HUES6 (cell line): Measurements from ENCODE around the gene SMARCA1.

ENCODE experiments used
- H3K27ac ChIP-seq: 2 replicates; pipeline ENCODE4 v1.7.0; 2013; ENCODE audit warnings: low read depth, mild to moderate bottlenecking, low read length, inconsistent platforms
- H3K27me3 ChIP-seq: 2 replicates; pipeline ENCODE4 v1.6.1; 2013; ENCODE audit warnings: low read length; ENCODE audit not compliant: control insufficient read depth, insufficient read depth
- H3K36me3 ChIP-seq: 2 replicates; pipeline ENCODE4 v1.6.1; 2013; ENCODE audit warnings: low read length; ENCODE audit not compliant: control insufficient read depth, insufficient read depth
- H3K4me1 ChIP-seq: 2 replicates; pipeline ENCODE4 v1.6.1; 2013; ENCODE audit warnings: low read length; ENCODE audit not compliant: control insufficient read depth, insufficient read depth
- H3K4me3 ChIP-seq: 2 replicates; pipeline ENCODE4 v1.5.1; 2013; ENCODE audit warnings: low read depth, low read length
- H3K9ac ChIP-seq: one replicate; pipeline ENCODE4 v1.6.1; 2013; ENCODE audit warnings: mild to moderate bottlenecking, low read length
- H3K9me3 ChIP-seq: 2 replicates; pipeline ENCODE4 v1.6.1; 2013; ENCODE audit warnings: low read depth, low read length; ENCODE audit not compliant: control insufficient read depth, insufficient read depth

Gene SMARCA1

DNA sequence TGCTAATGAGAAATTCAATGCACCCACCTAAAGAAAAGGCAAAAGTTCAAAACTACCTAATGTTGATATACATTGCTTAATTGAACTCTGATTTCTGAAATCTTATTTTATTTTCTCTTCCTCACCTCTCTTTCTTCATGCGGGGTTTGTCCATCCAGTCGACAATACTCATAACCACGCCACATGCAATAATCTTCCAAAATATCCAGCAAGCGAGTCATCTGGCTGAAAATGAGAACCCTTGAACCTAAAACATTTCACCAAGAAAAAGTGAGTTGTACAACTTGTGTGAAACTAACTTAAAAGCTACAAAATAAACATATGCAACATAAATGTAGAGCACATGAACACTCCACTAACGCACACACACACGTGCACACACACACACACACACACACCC is 26.7 kb downstream of the SMARCA1 start:
- Histone ChIP-seq H3K4me1 (no peaks in the 10 kb centered on the region), H3K27me3 (no peaks in the 10 kb centered on the region), H3K9ac (no peak overlapping the region), H3K4me3 (no peak overlapping the region), H3K27ac (no peak overlapping the region), H3K9me3 (no peaks in the 10 kb centered on the region), H3K36me3 (peaks cover 95% of the 10 kb centered on the region)

- Histone ChIP-seq H3K27me3 (no peaks in the 10 kb centered on the region), H3K4me1 (no peaks in the 10 kb centered on the region), H3K9ac (no peak overlapping the region), H3K36me3 (peaks cover 98% of the 10 kb centered on the region), H3K4me3 (no peak overlapping the region), H3K9me3 (no peaks in the 10 kb centered on the region), H3K27ac (no peak overlapping the region)
These were observed 27.4 kb downstream of the SMARCA1 start for GRCh38 chrX:129495900-129496299.

GRCh38 chrX:129494887-129495286 is 28.4 kb downstream of the SMARCA1 start:
- Histone ChIP-seq H3K36me3 (peaks cover 100% of the 10 kb centered on the region), H3K4me3 (no peak overlapping the region), H3K4me1 (no peaks in the 10 kb centered on the region), H3K9ac (no peak overlapping the region), H3K27me3 (no peaks in the 10 kb centered on the region), H3K9me3 (no peaks in the 10 kb centered on the region), H3K27ac (no peak overlapping the region)

- Histone ChIP-seq H3K9me3 (no peaks in the 10 kb centered on the region), H3K27me3 (no peaks in the 10 kb centered on the region; the same call in 1 of the 2 replicates), H3K27ac (no peak overlapping the region; the same call in 1 of the 2 replicates), H3K4me3 (no peak overlapping the region), H3K36me3 (peaks cover 100% of the 10 kb centered on the region), H3K9ac (no peak overlapping the region), H3K4me1 (no peaks in the 10 kb centered on the region)
These were observed 29.6 kb downstream of the SMARCA1 start for GRCh38 chrX:129493643-129494042.

DNA sequence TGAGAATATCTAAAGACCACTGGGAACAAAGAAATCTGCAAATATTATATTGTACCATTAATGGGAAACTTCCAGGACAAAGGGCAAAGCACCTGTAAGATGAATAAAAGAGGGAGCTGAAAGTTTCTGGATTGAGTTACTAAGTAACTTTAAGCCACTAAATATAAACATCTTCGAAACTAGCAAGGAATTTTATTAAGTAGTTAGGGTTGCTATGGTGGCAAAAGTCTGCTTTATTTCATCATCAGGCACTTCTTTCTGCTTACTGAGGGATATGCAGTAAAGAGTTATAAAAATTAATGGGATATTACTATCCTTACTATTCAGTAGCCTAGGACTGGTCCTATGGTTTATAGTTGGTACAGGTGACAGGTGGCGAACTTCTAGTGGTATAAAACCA is 33.0 kb downstream of the SMARCA1 start:
- Histone ChIP-seq H3K4me1 (no peaks in the 10 kb centered on the region), H3K27ac (no peak overlapping the region), H3K27me3 (no peaks in the 10 kb centered on the region; the same call in 1 of the 2 replicates), H3K9me3 (no peaks in the 10 kb centered on the region), H3K4me3 (no peak overlapping the region), H3K36me3 (peaks cover 100% of the 10 kb centered on the region), H3K9ac (no peak overlapping the region)

DNA sequence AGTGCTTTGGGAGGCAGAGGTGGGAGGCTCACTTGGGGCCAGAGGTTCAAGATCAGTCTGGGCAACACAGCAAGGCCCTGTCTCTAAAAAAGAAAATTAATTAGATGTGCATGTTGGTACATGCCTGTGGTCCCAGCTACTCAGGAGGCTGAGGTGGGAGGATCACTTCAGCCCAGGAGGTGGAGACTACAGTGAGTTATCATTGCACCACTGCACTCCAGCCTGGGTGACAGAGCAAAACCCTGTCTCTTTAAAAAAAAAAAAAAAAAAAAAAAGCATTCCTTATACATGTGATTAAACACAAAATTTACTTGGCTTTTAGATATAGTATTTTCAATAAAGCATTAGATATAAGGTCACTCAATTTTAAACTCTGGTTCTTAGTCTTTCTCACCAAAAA is 34.9 kb downstream of the SMARCA1 start:
- H3K36me3 ChIP-seq, result peaks cover 98% of the 10 kb centered on the region

DNA sequence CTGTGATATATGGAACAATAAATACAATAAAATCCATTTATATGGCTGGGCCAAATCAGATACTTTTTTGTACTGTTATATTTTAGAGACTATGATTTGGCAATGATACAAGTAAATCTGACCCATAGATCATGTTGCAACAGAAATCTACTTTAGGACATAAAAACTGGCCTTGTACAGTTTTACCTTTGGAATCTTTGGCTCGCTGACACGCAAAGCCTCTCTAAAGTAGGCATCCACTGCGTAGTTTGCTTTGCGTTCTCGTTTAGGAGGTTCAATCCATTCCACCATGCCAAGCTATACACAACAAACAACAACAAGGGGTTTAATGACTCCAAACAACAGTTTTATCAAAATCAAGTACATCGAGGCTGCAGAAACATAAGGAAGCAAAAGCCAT is 42.4 kb downstream of the SMARCA1 start:
- Histone ChIP-seq H3K9me3 (no peaks in the 10 kb centered on the region), H3K4me1 (no peaks in the 10 kb centered on the region), H3K36me3 (peaks cover 79% of the 10 kb centered on the region), H3K4me3 (no peak overlapping the region), H3K27ac (no peak overlapping the region), H3K27me3 (no peaks in the 10 kb centered on the region; the same call in 1 of the 2 replicates), H3K9ac (no peak overlapping the region)

More for the DNA sequence above, 34.9 kb downstream of the SMARCA1 start:
- Histone ChIP-seq H3K27ac (no peak overlapping the region), H3K4me1 (no peaks in the 10 kb centered on the region), H3K4me3 (no peak overlapping the region), H3K27me3 (no peaks in the 10 kb centered on the region; the same call in 1 of the 2 replicates), H3K9ac (no peak overlapping the region), H3K9me3 (no peaks in the 10 kb centered on the region)

DNA sequence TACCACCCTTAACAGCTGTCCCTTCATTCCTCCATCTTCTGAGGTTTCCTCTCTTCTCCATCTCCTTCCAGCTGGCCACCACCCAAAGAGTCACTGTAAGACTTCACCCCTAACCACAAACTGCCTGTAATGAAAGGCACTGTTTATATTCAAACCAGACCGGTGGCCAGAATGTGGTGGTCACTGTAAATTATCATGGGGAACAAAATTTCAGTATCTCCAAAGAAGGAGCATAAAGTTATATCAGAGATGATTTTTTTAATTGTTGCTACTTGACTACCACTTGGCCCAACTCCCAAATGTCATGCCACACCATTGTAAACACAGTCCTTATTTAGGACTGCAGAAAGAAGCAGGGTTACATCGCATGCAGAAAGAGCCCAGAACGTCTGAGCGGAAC is 44.8 kb downstream of the SMARCA1 start:
- no peaks in the 10 kb centered on the region for H3K4me1 ChIP-seq
- H3K27ac ChIP-seq, result no peak overlapping the region
- no peak overlapping the region for H3K9ac ChIP-seq
- H3K9me3 ChIP-seq, result no peaks in the 10 kb centered on the region
- peaks cover 73% of the 10 kb centered on the region for H3K36me3 ChIP-seq
- no peaks in the 10 kb centered on the region; the same call in 1 of the 2 replicates for H3K27me3 ChIP-seq
- H3K4me3 ChIP-seq, result no peak overlapping the region

DNA sequence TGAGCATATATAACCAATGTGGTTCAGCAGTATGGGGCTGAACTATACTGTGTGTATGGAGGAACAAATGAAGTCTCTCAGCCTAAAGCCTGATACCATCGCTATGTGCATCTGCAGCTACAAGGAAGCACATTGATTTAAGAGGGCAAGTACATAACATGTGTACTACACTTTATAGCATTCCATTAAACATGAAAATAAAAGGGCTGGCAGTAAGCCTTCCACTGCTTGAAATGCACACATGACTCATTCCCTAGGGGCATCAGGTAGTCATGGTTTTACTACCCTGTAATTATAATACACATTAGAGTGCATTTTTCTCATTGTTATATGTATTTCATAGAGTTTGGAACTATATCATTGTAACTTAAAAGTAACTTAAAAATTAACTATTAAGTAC is 51.2 kb downstream of the SMARCA1 start:
- Histone ChIP-seq H3K9me3 (no peaks in the 10 kb centered on the region), H3K27me3 (no peaks in the 10 kb centered on the region; the same call in 1 of the 2 replicates), H3K4me1 (no peaks in the 10 kb centered on the region), H3K9ac (no peak overlapping the region), H3K36me3 (peaks cover 83% of the 10 kb centered on the region), H3K4me3 (no peak overlapping the region), H3K27ac (no peak overlapping the region)

DNA sequence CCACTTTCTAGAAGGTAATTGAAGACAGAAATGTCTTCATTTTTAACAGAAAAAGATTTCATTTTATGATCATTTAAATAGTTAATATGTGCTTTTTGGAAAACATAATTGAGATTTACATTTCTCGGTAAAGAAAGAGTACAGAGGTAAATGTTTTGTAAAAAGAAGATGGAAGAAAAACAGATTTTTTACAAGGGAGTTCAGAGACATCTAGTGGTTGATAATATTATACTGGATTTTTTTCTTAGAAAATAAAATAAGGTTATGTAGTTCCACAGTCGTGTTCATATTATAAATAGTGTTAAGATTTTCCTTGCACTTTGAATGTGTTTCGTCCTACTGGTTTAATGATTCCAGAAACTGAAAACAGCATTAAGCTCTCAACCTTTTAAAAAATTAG is 60.6 kb downstream of the SMARCA1 start:
- peaks cover 88% of the 10 kb centered on the region for H3K36me3 ChIP-seq
- H3K4me1 ChIP-seq, result no peaks in the 10 kb centered on the region
- no peaks in the 10 kb centered on the region; the same call in 1 of the 2 replicates for H3K27me3 ChIP-seq
- no peak overlapping the region for H3K9ac ChIP-seq
- no peaks in the 10 kb centered on the region for H3K9me3 ChIP-seq
- H3K27ac ChIP-seq, result no peak overlapping the region
- H3K4me3 ChIP-seq, result no peak overlapping the region

DNA sequence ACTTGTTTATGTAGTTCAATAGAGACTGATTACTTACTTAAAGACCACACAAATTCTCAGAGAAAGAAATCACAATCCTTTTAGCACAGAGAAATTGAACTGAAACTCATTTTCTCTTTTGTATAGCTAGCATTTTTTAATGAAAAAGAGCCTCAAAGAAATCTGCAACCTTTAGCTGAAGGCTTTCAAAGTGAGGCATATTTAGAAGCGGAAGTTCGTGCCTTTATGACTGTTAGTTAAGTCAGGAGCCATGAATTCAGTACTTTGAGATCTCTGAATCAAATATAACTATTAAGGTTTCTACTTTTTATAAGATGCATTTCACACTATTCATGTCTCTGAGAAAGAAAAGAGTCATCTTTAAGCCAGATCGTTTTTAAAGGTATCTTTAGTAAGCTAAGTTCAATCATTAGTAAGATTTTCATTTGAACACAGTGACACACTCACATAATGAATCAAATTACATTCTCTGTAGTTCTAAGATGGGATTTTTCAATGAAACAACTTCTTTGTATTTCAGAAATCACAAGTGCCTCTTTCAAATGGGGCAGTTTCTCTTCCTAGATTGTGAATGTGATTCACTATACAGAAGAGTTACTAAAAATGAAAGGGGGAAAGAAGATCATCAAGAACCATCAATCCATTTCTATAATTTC is 61.4 kb downstream of the SMARCA1 start:
- no peak overlapping the region for H3K9ac ChIP-seq
- no peak overlapping the region for H3K4me3 ChIP-seq
- H3K27ac ChIP-seq, result no peak overlapping the region
- H3K9me3 ChIP-seq, result no peaks in the 10 kb centered on the region
- no peaks in the 10 kb centered on the region; the same call in 1 of the 2 replicates for H3K27me3 ChIP-seq
- peaks cover 87% of the 10 kb centered on the region for H3K36me3 ChIP-seq
- H3K4me1 ChIP-seq, result no peaks in the 10 kb centered on the region
